ENCODE results near the gene NAA20. TPM values are rescaled to one million over a fixed set of nuclear protein-coding genes. Genes with fewer than 3 reads are reported as not detected.

NAA20 gene
- total RNA-seq, 4 donors from 2014 or later, result 18.1 to 27.2 (median 20.8) TPM

DNA sequence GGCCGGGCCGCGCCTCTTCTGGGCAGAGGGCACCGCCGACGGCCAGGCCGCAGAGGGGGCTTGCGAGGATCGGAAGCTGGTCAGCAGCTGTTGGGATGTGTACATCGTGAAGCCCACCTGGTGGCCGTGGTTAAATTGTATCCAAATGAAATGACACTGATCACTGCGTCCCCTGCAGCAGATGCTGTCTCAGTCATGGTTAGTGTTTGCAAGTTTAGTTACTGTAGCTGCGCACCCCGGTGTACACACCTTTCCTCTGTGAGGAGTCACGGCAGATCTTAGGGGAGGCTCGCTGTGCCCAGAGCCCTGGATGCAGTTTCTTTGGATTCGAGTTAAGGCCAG is 653 bp downstream of the NAA20 start:
- H3K4me1 ChIP-seq, result peaks cover 0 to 55% (median 20%) of the 10 kb centered on the region in 4 donors
- no peak for DNase-seq (ENCODE audit: low spot score in 2 of 2)
- H3K4me3 ChIP-seq, result peak overlapping the region; percentile 82 to 95 (median 94)
- no peaks in the 10 kb centered on the region for H3K27me3 ChIP-seq
- WGBS, 2 donors, result 4 to 7% methylated on average over 12 to 16 of the region's 17 CpGs
- peak overlapping the region in 3 of 4 donors; percentile 70 to 80 (median 75) for H3K27ac ChIP-seq
- no peaks in the 10 kb centered on the region for H3K9me3 ChIP-seq
- peaks cover 0 to 4% (median 0%) of the 10 kb centered on the region in 3 donors for H3K36me3 ChIP-seq
- no peak for TF ChIP-seq EP300 (IDR thresholded peaks at IDR 0.05)
- no peak for TF ChIP-seq POLR2A (IDR thresholded peaks at IDR 0.05)
- TF ChIP-seq, protein P1, sequence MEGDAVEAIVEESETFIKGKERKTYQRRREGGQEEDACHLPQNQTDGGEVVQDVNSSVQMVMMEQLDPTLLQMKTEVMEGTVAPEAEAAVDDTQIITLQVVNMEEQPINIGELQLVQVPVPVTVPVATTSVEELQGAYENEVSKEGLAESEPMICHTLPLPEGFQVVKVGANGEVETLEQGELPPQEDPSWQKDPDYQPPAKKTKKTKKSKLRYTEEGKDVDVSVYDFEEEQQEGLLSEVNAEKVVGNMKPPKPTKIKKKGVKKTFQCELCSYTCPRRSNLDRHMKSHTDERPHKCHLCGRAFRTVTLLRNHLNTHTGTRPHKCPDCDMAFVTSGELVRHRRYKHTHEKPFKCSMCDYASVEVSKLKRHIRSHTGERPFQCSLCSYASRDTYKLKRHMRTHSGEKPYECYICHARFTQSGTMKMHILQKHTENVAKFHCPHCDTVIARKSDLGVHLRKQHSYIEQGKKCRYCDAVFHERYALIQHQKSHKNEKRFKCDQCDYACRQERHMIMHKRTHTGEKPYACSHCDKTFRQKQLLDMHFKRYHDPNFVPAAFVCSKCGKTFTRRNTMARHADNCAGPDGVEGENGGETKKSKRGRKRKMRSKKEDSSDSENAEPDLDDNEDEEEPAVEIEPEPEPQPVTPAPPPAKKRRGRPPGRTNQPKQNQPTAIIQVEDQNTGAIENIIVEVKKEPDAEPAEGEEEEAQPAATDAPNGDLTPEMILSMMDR (IDR thresholded peaks at IDR 0.05), result no peak

DNA sequence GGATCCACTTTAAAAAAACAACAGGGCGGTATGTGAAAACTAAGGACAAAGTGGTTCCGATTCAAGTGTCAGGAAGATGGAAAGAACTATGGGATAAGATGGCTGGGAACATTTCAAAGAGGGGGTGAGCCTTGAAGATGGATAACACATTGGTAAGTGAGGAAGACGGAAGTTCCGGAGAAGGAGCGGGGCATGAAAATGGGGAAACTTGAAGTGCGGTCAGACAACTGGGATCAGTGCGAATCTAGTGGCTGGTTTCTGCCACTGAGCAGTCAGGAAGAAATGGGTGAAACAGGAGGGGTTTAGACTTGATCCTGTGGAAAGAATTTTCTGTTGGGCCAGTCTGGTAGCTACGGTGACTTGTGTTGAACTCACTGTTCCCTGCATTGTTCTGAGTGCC is 1.2 kb downstream of the NAA20 start:
- H3K27ac ChIP-seq, result no peak overlapping the region
- no peaks in the 10 kb centered on the region for H3K27me3 ChIP-seq
- no peak for TF ChIP-seq POLR2A (IDR thresholded peaks at IDR 0.05)
- TF ChIP-seq EP300 (IDR thresholded peaks at IDR 0.05), result no peak
- TF ChIP-seq, protein P1 (IDR thresholded peaks at IDR 0.05), result no peak
- peak overlapping the region in 3 of 4 donors; percentile 82 to 95 (median 92) for H3K4me3 ChIP-seq
- no peaks in the 10 kb centered on the region for H3K9me3 ChIP-seq
- no peak for DNase-seq (ENCODE audit: low spot score in 2 of 2)
- H3K4me1 ChIP-seq, result peaks cover 0 to 55% (median 20%) of the 10 kb centered on the region in 4 donors
- 85 to 95% methylated on average over 8 of the region's 8 CpGs for WGBS, 2 donors
- H3K36me3 ChIP-seq, result peaks cover 0 to 10% (median 0%) of the 10 kb centered on the region in 3 donors

DNA sequence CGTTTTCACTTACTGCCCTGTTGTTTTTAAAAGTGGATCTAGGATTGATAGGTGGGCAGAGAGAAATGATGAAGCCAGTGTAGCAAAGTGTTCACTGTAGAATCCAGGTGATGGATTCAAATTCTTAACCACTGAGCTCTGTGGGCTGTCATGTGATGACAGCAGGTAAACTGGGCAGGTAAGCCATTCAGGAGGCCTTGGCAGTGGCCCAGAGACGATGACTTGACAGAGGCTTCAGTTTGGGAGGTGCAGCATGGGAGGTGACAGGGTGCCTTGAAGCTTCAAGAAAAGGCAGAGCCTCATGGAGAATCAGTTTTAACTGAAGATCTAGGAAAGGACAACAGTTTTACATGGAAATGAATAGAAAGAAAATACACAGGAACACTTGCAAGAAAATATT is 2.0 kb downstream of the NAA20 start:
- WGBS, 2 donors, result 78 to 84% methylated on average over 2 of the region's 2 CpGs
- Histone ChIP-seq H3K27ac (no peak overlapping the region), H3K27me3 (no peaks in the 10 kb centered on the region), H3K4me1 (peaks cover 0 to 55% (median 20%) of the 10 kb centered on the region in 4 donors), H3K4me3 (no peak overlapping the region), H3K9me3 (no peaks in the 10 kb centered on the region), H3K36me3 (peaks cover 0 to 13% (median 0%) of the 10 kb centered on the region in 3 donors)
- no peak for DNase-seq (ENCODE audit: low spot score in 2 of 2)
- no peak for TF ChIP-seq EP300 (IDR thresholded peaks at IDR 0.05)
- no peak for TF ChIP-seq POLR2A (IDR thresholded peaks at IDR 0.05)
- TF ChIP-seq, protein P1 (IDR thresholded peaks at IDR 0.05), result no peak

DNA sequence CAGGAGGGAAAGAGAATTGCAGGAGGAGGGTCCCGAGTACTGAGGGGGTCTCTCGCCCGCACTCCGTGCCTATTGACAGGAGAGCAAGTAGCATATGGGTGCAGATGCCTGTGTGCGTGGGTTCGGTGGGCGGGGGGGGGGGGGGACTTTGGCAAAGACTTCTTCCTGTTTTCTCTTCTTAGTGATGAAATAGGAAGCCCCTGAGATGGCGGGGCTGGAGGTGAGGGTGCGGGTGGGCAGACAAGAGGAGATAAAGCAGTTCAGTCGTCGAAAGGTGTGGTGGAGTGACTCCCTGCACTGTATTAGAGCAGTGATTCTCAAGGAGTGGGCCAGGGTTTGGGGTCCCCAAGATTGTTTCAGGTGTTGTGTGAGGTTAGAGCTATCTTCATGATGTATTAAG is 3.7 kb downstream of the NAA20 start:
- no peaks in the 10 kb centered on the region for H3K9me3 ChIP-seq
- no peaks in the 10 kb centered on the region for H3K27me3 ChIP-seq
- peaks cover 0 to 55% (median 20%) of the 10 kb centered on the region in 4 donors for H3K4me1 ChIP-seq
- WGBS, 2 donors, result 77 to 88% methylated on average over 11 of the region's 11 CpGs
- H3K36me3 ChIP-seq, result peaks cover 0 to 17% (median 0%) of the 10 kb centered on the region in 3 donors
- DNase-seq (ENCODE audit: low spot score in 2 of 2), result no peak
- TF ChIP-seq EP300 (IDR thresholded peaks at IDR 0.05) (no peak), POLR2A (IDR thresholded peaks at IDR 0.05) (no peak)
- TF ChIP-seq, protein P1 (IDR thresholded peaks at IDR 0.05), result no peak
- no peak overlapping the region for H3K27ac ChIP-seq
- no peak overlapping the region for H3K4me3 ChIP-seq

DNA sequence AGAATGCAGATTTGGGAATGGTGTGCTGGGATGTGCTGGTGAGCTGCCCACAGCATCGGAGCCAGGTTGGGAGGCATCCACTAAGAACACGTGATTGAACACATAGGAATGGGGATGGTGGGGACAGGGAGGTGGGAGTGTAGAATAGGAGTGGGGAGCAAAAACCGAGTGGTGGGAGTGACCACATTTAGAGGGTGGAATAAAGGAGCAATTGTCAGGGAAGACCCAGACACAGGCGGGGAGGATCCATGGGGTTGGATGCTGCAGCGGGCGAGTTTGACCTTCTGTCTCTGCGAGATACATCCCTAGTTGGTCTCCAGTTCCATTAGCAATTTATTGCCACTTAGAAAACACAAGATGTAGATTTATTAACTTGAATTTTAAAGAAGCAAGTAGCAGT is 4.7 kb downstream of the NAA20 start:
- Histone ChIP-seq H3K27me3 (no peaks in the 10 kb centered on the region), H3K4me1 (peaks cover 0 to 51% (median 20%) of the 10 kb centered on the region in 4 donors), H3K9me3 (no peaks in the 10 kb centered on the region), H3K27ac (no peak overlapping the region), H3K4me3 (no peak overlapping the region), H3K36me3 (peaks cover 0 to 25% (median 0%) of the 10 kb centered on the region in 3 donors)
- no peak for DNase-seq (ENCODE audit: low spot score in 2 of 2)
- 56 to 60% methylated on average over 7 of the region's 7 CpGs for WGBS, 2 donors
- TF ChIP-seq POLR2A (IDR thresholded peaks at IDR 0.05), result no peak
- TF ChIP-seq, protein P1 (IDR thresholded peaks at IDR 0.05), result no peak
- no peak for TF ChIP-seq EP300 (IDR thresholded peaks at IDR 0.05)

All from tibial nerve (tissue), 4 donors.